ENCODE results near the gene B4GALT6. TPM values are rescaled to one million over a fixed set of nuclear protein-coding genes. Genes with fewer than 3 reads are reported as not detected.

The B4GALT6 gene
- total and polyA plus RNA-seq, 2 experiments from 2014 or later, result 3.2 to 14.1 TPM

GRCh38 chr18:31649978-31650719 is 34.2 kb downstream of the B4GALT6 start:
- H3K9me2 ChIP-seq (replicated peaks; ENCODE audit: insufficient read depth), result no peaks in the 10 kb centered on the region
- no peaks in the 10 kb centered on the region for H4K20me1 ChIP-seq (ENCODE audit: insufficient read depth, poor library complexity, severe bottlenecking)
- H3K4me2 ChIP-seq, result no peak overlapping the region
- H3K9me3 ChIP-seq (ENCODE audit: low read depth), result no peaks in the 10 kb centered on the region
- no peaks in the 10 kb centered on the region for H3K36me3 ChIP-seq (replicated peaks; ENCODE audit: insufficient read depth, low read depth)
- H3K27me3 ChIP-seq, result no peaks in the 10 kb centered on the region
- WGBS (ENCODE audit: low lambda C conversion rate, missing lambda C conversion rate), result 56% methylated on average over 4 of the region's 4 CpGs
- peak overlapping the region; percentile 33 for H3K27ac ChIP-seq
- DNase-seq (ENCODE audit: low spot score), result no peak
- H3K4me3 ChIP-seq, result no peak overlapping the region
- peaks cover 31% of the 10 kb centered on the region for H3K4me1 ChIP-seq (ENCODE audit: insufficient read depth)
- no peak for TF ChIP-seq EZH2 (IDR thresholded peaks at IDR 0.05; ENCODE audit: borderline replicate concordance)
- no peak for TF ChIP-seq CTCF (IDR thresholded peaks at IDR 0.05; ENCODE audit: poor library complexity)
- TF ChIP-seq EZH2phosphoT487 (IDR thresholded peaks at IDR 0.05; ENCODE audit: low read depth, severe bottlenecking, unreplicated experiment), result no peak
- no peak overlapping the region for H2AFZ ChIP-seq
- peaks cover 6% of the 10 kb centered on the region for H3K79me2 ChIP-seq

- Histone ChIP-seq H3K36me3 (replicated peaks; ENCODE audit: insufficient read depth, low read depth) (no peaks in the 10 kb centered on the region), H4K20me1 (ENCODE audit: insufficient read depth, poor library complexity, severe bottlenecking) (no peaks in the 10 kb centered on the region), H3K27me3 (no peaks in the 10 kb centered on the region), H2AFZ (no peak overlapping the region), H3K4me1 (ENCODE audit: insufficient read depth) (peaks cover 31% of the 10 kb centered on the region), H3K9me3 (ENCODE audit: low read depth) (no peaks in the 10 kb centered on the region), H3K27ac (peak overlapping the region; percentile 33), H3K4me3 (no peak overlapping the region), H3K9me2 (replicated peaks; ENCODE audit: insufficient read depth) (no peaks in the 10 kb centered on the region), H3K4me2 (no peak overlapping the region), H3K79me2 (peaks cover 6% of the 10 kb centered on the region)
- DNase-seq (ENCODE audit: low spot score), result no peak
- WGBS (ENCODE audit: low lambda C conversion rate, missing lambda C conversion rate), result 96% methylated on average over 2 of the region's 2 CpGs
- no peak for TF ChIP-seq EZH2 (IDR thresholded peaks at IDR 0.05; ENCODE audit: borderline replicate concordance)
- no peak for TF ChIP-seq CTCF (IDR thresholded peaks at IDR 0.05; ENCODE audit: poor library complexity)
Measured at GRCh38 chr18:31649449-31649848, 34.9 kb downstream of the B4GALT6 start.

GRCh38 chr18:31648966-31649429 is 35.4 kb downstream of the B4GALT6 start:
- peak overlapping the region; percentile 33 for H3K27ac ChIP-seq
- H4K20me1 ChIP-seq (ENCODE audit: insufficient read depth, poor library complexity, severe bottlenecking), result no peaks in the 10 kb centered on the region
- H3K27me3 ChIP-seq, result no peaks in the 10 kb centered on the region
- no peak overlapping the region for H3K4me3 ChIP-seq
- H3K9me3 ChIP-seq (ENCODE audit: low read depth), result no peaks in the 10 kb centered on the region
- no peaks in the 10 kb centered on the region for H3K9me2 ChIP-seq (replicated peaks; ENCODE audit: insufficient read depth)
- WGBS (ENCODE audit: low lambda C conversion rate, missing lambda C conversion rate), result 50% methylated on average over 2 of the region's 2 CpGs
- no peaks in the 10 kb centered on the region for H3K36me3 ChIP-seq (replicated peaks; ENCODE audit: insufficient read depth, low read depth)
- DNase-seq (ENCODE audit: low spot score), result peak; percentile 77
- no peak for TF ChIP-seq CTCF (IDR thresholded peaks at IDR 0.05; ENCODE audit: poor library complexity)
- no peak for TF ChIP-seq EZH2phosphoT487 (IDR thresholded peaks at IDR 0.05; ENCODE audit: low read depth, severe bottlenecking, unreplicated experiment)
- no peak for TF ChIP-seq EZH2 (IDR thresholded peaks at IDR 0.05; ENCODE audit: borderline replicate concordance)
- H3K4me1 ChIP-seq (ENCODE audit: insufficient read depth), result peaks cover 31% of the 10 kb centered on the region
- H3K79me2 ChIP-seq, result peaks cover 6% of the 10 kb centered on the region
- no peak overlapping the region for H2AFZ ChIP-seq
- H3K4me2 ChIP-seq, result no peak overlapping the region

Data from hepatocyte (in vitro differentiated cells).